Left lung (tissue), 10 donors: ENCODE results near the gene CIDEA. TPM values are rescaled to one million over a fixed set of nuclear protein-coding genes. Genes with fewer than 3 reads are reported as not detected.

Experiments used
- ATAC-seq: fragments of 200-7000 bp; cut with Tn5 transposase; one replicate; pipeline ENCODE4 v1.9.1; 2020; ENCODE audit warnings: moderate library complexity
- DNase-seq, 4 donors: peaks; one replicate each; pipeline ENCODE4 v3.0.0-alpha.2; 2013 to 2020
- H3K27ac ChIP-seq, 2 donors: fragments of 200-600 bp; sonication (generic) in 1 of 2; one replicate each; pipeline versions ENCODE4 v1.5.0 to v1.8.0; 2020 to 2021
- H3K27me3 ChIP-seq, 2 donors: fragments of 200-600 bp; sonication (generic) in 1 of 2; one replicate each; pipeline versions ENCODE4 v1.5.0 to v1.8.0; 2020 to 2021
- H3K36me3 ChIP-seq, 2 donors: fragments of 200-600 bp; sonication (generic) in 1 of 2; one replicate each; pipeline versions ENCODE4 v1.5.0 to v1.8.0; 2020 to 2021
- H3K4me1 ChIP-seq, 2 donors: fragments of 200-600 bp; one replicate each; pipeline ENCODE4 v1.8.0; 2021
- H3K4me3 ChIP-seq, 2 donors: fragments of 200-600 bp; sonication (generic) in 1 of 2; one replicate each; pipeline versions ENCODE4 v1.5.0 to v1.8.0; 2020 to 2021; ENCODE audit warnings: mild to moderate bottlenecking in 1 of 2
- H3K9me3 ChIP-seq, 2 donors: fragments of 200-600 bp; sonication (generic) in 1 of 2; one replicate each; pipeline versions ENCODE4 v1.5.0 to v1.8.0; 2020 to 2021
- intact Hi-C, 2 donors: fragments of 100-400 bp; cut with DNase I; formaldehyde crosslinking; loops; one replicate each; pipeline versions ENCODE4 v1.11.2 to v1.14.2; 2022
- polyA plus RNA-seq, 6 donors: library from polyadenylated mRNA; unstranded; fragments of 120-200 nt; gene quantifications; one replicate each; pipeline ENCODE4 v1.2.1, GENCODE V29; 2013; ENCODE audit not compliant: insufficient read length in 6 of 6
- total RNA-seq, 2 donors: library from RNA; stranded (reverse); fragmentation: NEBNext Ultra II Directional; extraction: Animal tissue kit (Norgen Biotek cat#: 25700); gene quantifications; one replicate each; pipeline ENCODE4 v1.2.1, GENCODE V29; 2021
- TF ChIP-seq, protein P1 (sequence below), 2 donors: fragments of 200-600 bp; sonication (generic) in 1 of 2; IDR thresholded peaks; one replicate each; pipeline versions ENCODE4 v1.5.0 to v1.8.0; 2021; ENCODE audit warnings: antibody characterized with exemption in 2 of 2
- donor health status: DM: no; HTN: yes; CAD: no.
- donor health status: DM: no; HTN: no; CAD: no.

CIDEA gene
- total and polyA plus RNA-seq, 8 donors: 0.77 to 2.2 (median 1.8) TPM; not detected in 2

DNA sequence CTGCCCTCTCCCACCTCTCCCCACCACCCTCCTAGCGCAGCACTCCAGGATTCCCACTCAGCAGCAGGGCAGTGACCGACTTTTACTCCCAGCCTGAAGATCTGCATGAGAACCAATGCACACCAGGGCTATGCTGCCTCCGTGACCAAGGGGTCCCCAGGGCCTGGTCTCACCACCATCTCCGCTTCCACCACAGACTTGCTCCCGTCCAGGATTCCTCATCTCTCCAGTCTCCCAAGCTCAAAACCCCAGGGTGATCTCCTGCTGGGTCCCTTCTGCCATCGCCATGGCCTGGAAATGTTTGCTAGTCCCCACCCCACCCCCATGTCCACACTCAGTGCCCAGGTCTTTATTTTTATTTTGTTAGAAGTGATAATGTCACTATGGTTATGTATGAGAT, 2.1 kb upstream of the CIDEA start:
- TF ChIP-seq, protein P1, sequence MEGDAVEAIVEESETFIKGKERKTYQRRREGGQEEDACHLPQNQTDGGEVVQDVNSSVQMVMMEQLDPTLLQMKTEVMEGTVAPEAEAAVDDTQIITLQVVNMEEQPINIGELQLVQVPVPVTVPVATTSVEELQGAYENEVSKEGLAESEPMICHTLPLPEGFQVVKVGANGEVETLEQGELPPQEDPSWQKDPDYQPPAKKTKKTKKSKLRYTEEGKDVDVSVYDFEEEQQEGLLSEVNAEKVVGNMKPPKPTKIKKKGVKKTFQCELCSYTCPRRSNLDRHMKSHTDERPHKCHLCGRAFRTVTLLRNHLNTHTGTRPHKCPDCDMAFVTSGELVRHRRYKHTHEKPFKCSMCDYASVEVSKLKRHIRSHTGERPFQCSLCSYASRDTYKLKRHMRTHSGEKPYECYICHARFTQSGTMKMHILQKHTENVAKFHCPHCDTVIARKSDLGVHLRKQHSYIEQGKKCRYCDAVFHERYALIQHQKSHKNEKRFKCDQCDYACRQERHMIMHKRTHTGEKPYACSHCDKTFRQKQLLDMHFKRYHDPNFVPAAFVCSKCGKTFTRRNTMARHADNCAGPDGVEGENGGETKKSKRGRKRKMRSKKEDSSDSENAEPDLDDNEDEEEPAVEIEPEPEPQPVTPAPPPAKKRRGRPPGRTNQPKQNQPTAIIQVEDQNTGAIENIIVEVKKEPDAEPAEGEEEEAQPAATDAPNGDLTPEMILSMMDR (IDR thresholded peaks at IDR 0.05): no peak
- Histone ChIP-seq H3K27me3 (peaks cover 28 to 90% of the 10 kb centered on the region in 2 donors), H3K36me3 (no peaks in the 10 kb centered on the region), H3K4me3 (no peak overlapping the region), H3K9me3 (no peaks in the 10 kb centered on the region), H3K4me1 (peaks cover 0 to 14% of the 10 kb centered on the region in 2 donors), H3K27ac (no peak overlapping the region)
- DNase-seq: no peak
- intact Hi-C loops: no loop called here
- ATAC-seq: no peak

DNA sequence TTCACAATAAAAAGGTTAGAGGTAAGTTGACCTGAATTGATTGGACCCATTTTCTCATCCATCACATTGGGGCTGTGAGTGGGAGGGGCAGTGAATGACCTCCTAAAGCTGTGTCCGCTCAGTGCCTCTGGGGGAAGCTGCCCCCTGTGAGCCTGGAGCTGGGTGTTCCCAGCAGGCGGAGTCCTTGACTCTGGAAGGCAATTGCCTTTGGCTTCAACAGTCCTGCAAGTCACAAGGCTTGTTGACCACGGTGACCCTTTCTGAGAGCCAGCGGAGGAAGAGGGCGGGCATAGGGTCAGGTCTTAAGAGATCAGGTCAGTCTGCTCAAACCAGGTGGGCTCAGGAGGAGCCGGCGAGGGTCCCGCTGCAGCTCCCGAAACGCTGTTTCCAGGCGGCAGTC, 1.1 kb upstream of the CIDEA start:
- ATAC-seq (no peak), DNase-seq (no peak)
- no peaks in the 10 kb centered on the region for H3K36me3 ChIP-seq
- intact Hi-C loops: no loop called here
- H3K4me3 ChIP-seq: no peak overlapping the region
- H3K27me3 ChIP-seq: peaks cover 28 to 88% of the 10 kb centered on the region in 2 donors
- TF ChIP-seq, protein P1 (IDR thresholded peaks at IDR 0.05): no peak
- no peaks in the 10 kb centered on the region for H3K9me3 ChIP-seq
- H3K27ac ChIP-seq: no peak overlapping the region
- peaks cover 0 to 14% of the 10 kb centered on the region in 2 donors for H3K4me1 ChIP-seq

DNA sequence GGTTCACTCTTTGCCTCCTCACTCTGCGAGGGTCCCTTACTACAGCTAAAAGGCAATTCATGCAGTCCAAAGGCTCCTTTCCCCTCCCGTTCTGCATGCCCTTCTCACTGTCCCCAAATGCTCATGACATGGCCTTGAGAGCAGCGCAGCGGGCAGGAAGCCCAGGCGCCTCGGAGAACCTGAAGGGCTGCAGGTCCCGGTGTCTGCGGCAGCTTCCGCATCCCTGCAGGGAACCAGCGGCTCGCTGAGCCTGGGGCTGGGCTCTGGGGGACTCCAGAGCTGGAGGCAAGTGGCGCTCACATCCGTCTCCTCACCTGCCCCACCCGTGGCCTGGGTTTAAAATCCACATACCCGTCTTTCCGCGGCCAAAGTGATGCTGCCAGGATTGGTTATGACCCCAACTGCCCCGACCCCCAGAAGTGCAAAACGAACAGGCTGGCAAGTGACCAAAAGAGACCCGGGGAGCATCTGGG, 462 bp upstream of the CIDEA start:
- intact Hi-C loops: no loop called here
- DNase-seq (no peak), ATAC-seq (peak; percentile 51)
- no peaks in the 10 kb centered on the region for H3K9me3 ChIP-seq
- peaks cover 0 to 14% of the 10 kb centered on the region in 2 donors for H3K4me1 ChIP-seq
- TF ChIP-seq, protein P1 (IDR thresholded peaks at IDR 0.05): no peak
- H3K27me3 ChIP-seq: peaks cover 28 to 88% of the 10 kb centered on the region in 2 donors
- no peaks in the 10 kb centered on the region for H3K36me3 ChIP-seq
- H3K4me3 ChIP-seq: no peak overlapping the region
- no peak overlapping the region for H3K27ac ChIP-seq

DNA sequence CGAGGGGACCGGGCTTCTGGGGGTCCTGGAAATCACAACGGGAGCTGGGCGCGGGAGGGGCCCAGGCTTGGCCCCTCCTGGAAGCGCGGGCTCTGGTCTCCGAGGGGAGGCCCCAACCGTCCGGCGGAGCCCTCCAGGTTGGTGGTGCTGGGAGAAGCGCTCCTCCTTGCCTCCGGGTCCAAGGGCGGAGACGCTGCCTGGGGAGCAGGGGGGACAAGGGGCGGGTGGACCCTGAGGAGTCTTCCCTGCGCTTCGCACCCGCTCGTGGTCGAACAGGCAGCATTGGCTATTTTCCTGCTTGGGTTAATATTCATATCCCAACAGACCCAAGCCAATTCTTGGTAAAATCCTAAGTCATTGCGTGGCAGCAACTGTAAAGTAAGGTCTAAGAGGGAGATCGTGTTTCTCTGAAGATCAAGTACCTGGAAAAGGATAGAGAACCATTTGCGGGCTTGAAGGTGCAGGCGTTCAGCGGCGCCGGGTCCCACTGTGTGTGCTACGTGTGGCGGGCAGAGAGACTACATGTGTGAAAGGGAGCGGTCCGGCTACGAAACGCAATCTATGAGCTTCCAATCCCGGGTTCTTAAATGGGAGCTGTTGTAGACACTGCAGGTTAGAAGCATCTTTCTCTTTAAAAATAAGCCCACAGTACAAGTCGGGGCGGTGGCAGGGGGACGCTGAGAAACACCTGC, 805 bp downstream of the CIDEA start:
- intact Hi-C loops: no loop called here
- ATAC-seq (no peak), DNase-seq (no peak)
- TF ChIP-seq, protein P1 (IDR thresholded peaks at IDR 0.05): no peak
- Histone ChIP-seq H3K4me3 (no peak overlapping the region), H3K27ac (no peak overlapping the region), H3K4me1 (peaks cover 0 to 14% of the 10 kb centered on the region in 2 donors), H3K36me3 (no peaks in the 10 kb centered on the region), H3K27me3 (peaks cover 28 to 88% of the 10 kb centered on the region in 2 donors), H3K9me3 (no peaks in the 10 kb centered on the region)

DNA sequence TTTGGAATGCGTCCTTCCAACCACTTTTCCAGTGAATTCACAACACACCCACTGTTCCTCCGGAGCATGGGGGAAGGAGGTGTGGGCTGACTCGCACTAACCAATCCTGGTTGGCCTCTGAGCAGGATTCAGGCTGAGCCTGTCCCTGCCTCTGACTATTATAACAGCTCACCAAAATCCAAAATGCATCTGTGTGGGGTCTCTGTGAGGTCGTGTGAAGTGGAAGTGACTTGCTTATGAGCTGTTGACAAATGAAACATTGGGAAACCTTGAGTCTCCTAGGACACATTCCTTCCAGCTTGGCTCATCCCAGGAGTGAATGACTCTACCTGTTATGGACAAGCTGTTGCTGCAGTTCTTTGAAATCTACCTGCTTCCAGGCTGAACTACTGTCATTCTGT, 1.5 kb downstream of the CIDEA start:
- peaks cover 28 to 85% of the 10 kb centered on the region in 2 donors for H3K27me3 ChIP-seq
- H3K36me3 ChIP-seq: no peaks in the 10 kb centered on the region
- H3K4me3 ChIP-seq: no peak overlapping the region
- TF ChIP-seq, protein P1 (IDR thresholded peaks at IDR 0.05): no peak
- intact Hi-C loops: no loop called here
- no peak for ATAC-seq
- H3K9me3 ChIP-seq: no peaks in the 10 kb centered on the region
- DNase-seq: no peak
- H3K27ac ChIP-seq: no peak overlapping the region
- peaks cover 0 to 14% of the 10 kb centered on the region in 2 donors for H3K4me1 ChIP-seq
